ENCODE data around the gene SMC3. TPM values are rescaled to one million over a fixed set of nuclear protein-coding genes. Genes with fewer than 3 reads are reported as not detected.

SMC3 gene
- total RNA-seq, 1 donor from 2014 or later: 53.6 TPM

GRCh38 chr10:110569122-110569521 lies 1.6 kb downstream of the SMC3 start:
- Mint-ChIP-seq H3K4me3 (ENCODE audit: unreplicated experiment) (peak overlapping the region; percentile 96), H3K27me3 (ENCODE audit: unreplicated experiment) (no peaks in the 10 kb centered on the region), H3K9me3 (ENCODE audit: unreplicated experiment) (peaks cover 16% of the 10 kb centered on the region), H3K27ac (ENCODE audit: unreplicated experiment) (no peak overlapping the region), H3K4me1 (ENCODE audit: low read depth, unreplicated experiment) (peaks cover 20% of the 10 kb centered on the region), H3K36me3 (ENCODE audit: unreplicated experiment) (no peaks in the 10 kb centered on the region)
- no peak for TF ChIP-seq CTCF (IDR thresholded peaks at IDR 0.05; ENCODE audit: partially characterized antibody, unreplicated experiment)
- DNase-seq: no peak

- H3K27me3 Mint-ChIP-seq (ENCODE audit: unreplicated experiment): no peaks in the 10 kb centered on the region
- peak overlapping the region; percentile 52 for H3K27ac Mint-ChIP-seq (ENCODE audit: unreplicated experiment)
- H3K36me3 Mint-ChIP-seq (ENCODE audit: unreplicated experiment): no peaks in the 10 kb centered on the region
- DNase-seq: no peak
- peak overlapping the region; percentile 96 for H3K4me3 Mint-ChIP-seq (ENCODE audit: unreplicated experiment)
- TF ChIP-seq CTCF (IDR thresholded peaks at IDR 0.05; ENCODE audit: partially characterized antibody, unreplicated experiment): no peak
- H3K9me3 Mint-ChIP-seq (ENCODE audit: unreplicated experiment): peaks cover 16% of the 10 kb centered on the region
- H3K4me1 Mint-ChIP-seq (ENCODE audit: low read depth, unreplicated experiment): peaks cover 24% of the 10 kb centered on the region
These were observed 2.2 kb downstream of the SMC3 start for GRCh38 chr10:110569736-110570135.

GRCh38 chr10:110571093-110571743 lies 3.7 kb downstream of the SMC3 start:
- no peak overlapping the region for H3K4me3 Mint-ChIP-seq (ENCODE audit: unreplicated experiment)
- H3K36me3 Mint-ChIP-seq (ENCODE audit: unreplicated experiment): no peaks in the 10 kb centered on the region
- no peak overlapping the region for H3K27ac Mint-ChIP-seq (ENCODE audit: unreplicated experiment)

GRCh38 chr10:110572862-110573261 lies 5.4 kb downstream of the SMC3 start:
- DNase-seq: no peak
- peaks cover 8% of the 10 kb centered on the region for H3K9me3 Mint-ChIP-seq (ENCODE audit: unreplicated experiment)
- no peak for TF ChIP-seq CTCF (IDR thresholded peaks at IDR 0.05; ENCODE audit: partially characterized antibody, unreplicated experiment)
- H3K4me3 Mint-ChIP-seq (ENCODE audit: unreplicated experiment): no peak overlapping the region
- no peak overlapping the region for H3K27ac Mint-ChIP-seq (ENCODE audit: unreplicated experiment)
- H3K4me1 Mint-ChIP-seq (ENCODE audit: low read depth, unreplicated experiment): peaks cover 21% of the 10 kb centered on the region
- no peaks in the 10 kb centered on the region for H3K36me3 Mint-ChIP-seq (ENCODE audit: unreplicated experiment)
- no peaks in the 10 kb centered on the region for H3K27me3 Mint-ChIP-seq (ENCODE audit: unreplicated experiment)

More at GRCh38 chr10:110571093-110571743, 3.7 kb downstream of the SMC3 start:
- no peak for DNase-seq
- Mint-ChIP-seq H3K27me3 (ENCODE audit: unreplicated experiment) (no peaks in the 10 kb centered on the region), H3K9me3 (ENCODE audit: unreplicated experiment) (peaks cover 16% of the 10 kb centered on the region), H3K4me1 (ENCODE audit: low read depth, unreplicated experiment) (peaks cover 21% of the 10 kb centered on the region)
- no peak for TF ChIP-seq CTCF (IDR thresholded peaks at IDR 0.05; ENCODE audit: partially characterized antibody, unreplicated experiment)

- Mint-ChIP-seq H3K9me3 (ENCODE audit: unreplicated experiment) (no peaks in the 10 kb centered on the region), H3K4me1 (ENCODE audit: low read depth, unreplicated experiment) (peaks cover 15% of the 10 kb centered on the region), H3K36me3 (ENCODE audit: unreplicated experiment) (no peaks in the 10 kb centered on the region), H3K27ac (ENCODE audit: unreplicated experiment) (no peak overlapping the region), H3K27me3 (ENCODE audit: unreplicated experiment) (no peaks in the 10 kb centered on the region), H3K4me3 (ENCODE audit: unreplicated experiment) (no peak overlapping the region)
- DNase-seq: no peak
- no peak for TF ChIP-seq CTCF (IDR thresholded peaks at IDR 0.05; ENCODE audit: partially characterized antibody, unreplicated experiment)
These were observed 6.9 kb downstream of the SMC3 start for GRCh38 chr10:110574420-110574819.
